Liver (tissue), 3 donors: ENCODE results near the gene KCNJ3.

ENCODE experiments used
- EGR1 ChIP-seq, 2 donors: IDR thresholded peaks; 2 replicates each; pipeline ENCODE4 v1.6.1; 2016 to 2018; ENCODE audit warnings: antibody characterized with exemption in 2 of 2, low read depth in 2 of 2
- GABPA ChIP-seq, 2 donors: IDR thresholded peaks in 1 of 2; conservative IDR thresholded peaks in 1 of 2; 2 replicates each; pipeline ENCODE4 v1.6.1; 2016; ENCODE audit warnings: antibody characterized with exemption in 2 of 2, mild to moderate bottlenecking in 1 of 2, moderate library complexity in 1 of 2
- RAD21 ChIP-seq, 2 donors: IDR thresholded peaks; 2 replicates each; pipeline ENCODE4 v1.6.1; 2016; ENCODE audit warnings: antibody characterized with exemption in 2 of 2, mild to moderate bottlenecking in 2 of 2
- SP1 ChIP-seq: IDR thresholded peaks from 2 replicates; pipeline ENCODE4 v1.6.1; 2018; ENCODE audit warnings: antibody characterized with exemption, mild to moderate bottlenecking
- TAF1 ChIP-seq: conservative IDR thresholded peaks from 2 replicates; pipeline ENCODE4 v1.6.1; 2016; ENCODE audit warnings: antibody characterized with exemption, mild to moderate bottlenecking
- YY1 ChIP-seq: IDR thresholded peaks from 2 replicates; pipeline ENCODE4 v1.6.1; 2016; ENCODE audit warnings: antibody characterized with exemption, mild to moderate bottlenecking
- TF ChIP-seq, protein P1 (sequence below): fragments of 150-350 bp; IDR thresholded peaks from 2 replicates; pipeline ENCODE4 v1.5.1; 2017; ENCODE audit warnings: improper control_type of control experiment, low read depth, low read length; ENCODE audit not compliant: missing input control
- TF ChIP-seq, protein P2 (sequence below): IDR thresholded peaks from 2 replicates; pipeline ENCODE4 v1.6.1; 2016; ENCODE audit warnings: antibody characterized with exemption, mild to moderate bottlenecking
- TF ChIP-seq, protein P3 (sequence below): IDR thresholded peaks from 2 replicates; pipeline ENCODE4 v1.6.1; 2016; ENCODE audit warnings: antibody characterized with exemption
- TF ChIP-seq, protein P4 (sequence below): IDR thresholded peaks from 2 replicates; pipeline ENCODE4 v1.6.1; 2016; ENCODE audit warnings: antibody characterized with exemption
- donor health status: healthy.
- donor health status: healthy.

DNA sequence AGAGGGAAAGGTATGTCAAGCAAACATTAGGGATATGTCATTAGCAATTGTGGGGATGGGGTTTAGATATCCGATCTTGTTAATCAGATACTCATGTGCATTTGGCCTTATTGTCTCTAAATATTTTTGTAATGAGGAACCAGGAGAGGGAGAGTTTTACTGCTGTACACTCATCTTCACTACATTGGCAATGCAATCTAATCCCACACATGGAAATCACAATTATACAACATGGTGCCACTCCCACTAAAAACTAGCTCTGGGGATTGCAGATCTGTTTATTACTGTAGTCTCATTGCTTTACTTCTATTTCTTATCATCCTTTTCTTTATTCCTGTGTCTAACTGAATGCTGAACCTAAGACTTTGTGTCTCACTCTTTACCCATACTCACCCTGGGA lies 39.6 kb upstream of the KCNJ3 start:
- TF ChIP-seq, protein P1, sequence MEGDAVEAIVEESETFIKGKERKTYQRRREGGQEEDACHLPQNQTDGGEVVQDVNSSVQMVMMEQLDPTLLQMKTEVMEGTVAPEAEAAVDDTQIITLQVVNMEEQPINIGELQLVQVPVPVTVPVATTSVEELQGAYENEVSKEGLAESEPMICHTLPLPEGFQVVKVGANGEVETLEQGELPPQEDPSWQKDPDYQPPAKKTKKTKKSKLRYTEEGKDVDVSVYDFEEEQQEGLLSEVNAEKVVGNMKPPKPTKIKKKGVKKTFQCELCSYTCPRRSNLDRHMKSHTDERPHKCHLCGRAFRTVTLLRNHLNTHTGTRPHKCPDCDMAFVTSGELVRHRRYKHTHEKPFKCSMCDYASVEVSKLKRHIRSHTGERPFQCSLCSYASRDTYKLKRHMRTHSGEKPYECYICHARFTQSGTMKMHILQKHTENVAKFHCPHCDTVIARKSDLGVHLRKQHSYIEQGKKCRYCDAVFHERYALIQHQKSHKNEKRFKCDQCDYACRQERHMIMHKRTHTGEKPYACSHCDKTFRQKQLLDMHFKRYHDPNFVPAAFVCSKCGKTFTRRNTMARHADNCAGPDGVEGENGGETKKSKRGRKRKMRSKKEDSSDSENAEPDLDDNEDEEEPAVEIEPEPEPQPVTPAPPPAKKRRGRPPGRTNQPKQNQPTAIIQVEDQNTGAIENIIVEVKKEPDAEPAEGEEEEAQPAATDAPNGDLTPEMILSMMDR = no peak
- no peak for TF ChIP-seq YY1
- TF ChIP-seq RAD21 (IDR thresholded peaks at IDR 0.05) = no peak
- no peak for TF ChIP-seq TAF1
- no peak for TF ChIP-seq SP1
- TF ChIP-seq EGR1 (IDR thresholded peaks at IDR 0.05; ENCODE audit: low read depth in 2 of 2) = no peak
- TF ChIP-seq, protein P2, sequence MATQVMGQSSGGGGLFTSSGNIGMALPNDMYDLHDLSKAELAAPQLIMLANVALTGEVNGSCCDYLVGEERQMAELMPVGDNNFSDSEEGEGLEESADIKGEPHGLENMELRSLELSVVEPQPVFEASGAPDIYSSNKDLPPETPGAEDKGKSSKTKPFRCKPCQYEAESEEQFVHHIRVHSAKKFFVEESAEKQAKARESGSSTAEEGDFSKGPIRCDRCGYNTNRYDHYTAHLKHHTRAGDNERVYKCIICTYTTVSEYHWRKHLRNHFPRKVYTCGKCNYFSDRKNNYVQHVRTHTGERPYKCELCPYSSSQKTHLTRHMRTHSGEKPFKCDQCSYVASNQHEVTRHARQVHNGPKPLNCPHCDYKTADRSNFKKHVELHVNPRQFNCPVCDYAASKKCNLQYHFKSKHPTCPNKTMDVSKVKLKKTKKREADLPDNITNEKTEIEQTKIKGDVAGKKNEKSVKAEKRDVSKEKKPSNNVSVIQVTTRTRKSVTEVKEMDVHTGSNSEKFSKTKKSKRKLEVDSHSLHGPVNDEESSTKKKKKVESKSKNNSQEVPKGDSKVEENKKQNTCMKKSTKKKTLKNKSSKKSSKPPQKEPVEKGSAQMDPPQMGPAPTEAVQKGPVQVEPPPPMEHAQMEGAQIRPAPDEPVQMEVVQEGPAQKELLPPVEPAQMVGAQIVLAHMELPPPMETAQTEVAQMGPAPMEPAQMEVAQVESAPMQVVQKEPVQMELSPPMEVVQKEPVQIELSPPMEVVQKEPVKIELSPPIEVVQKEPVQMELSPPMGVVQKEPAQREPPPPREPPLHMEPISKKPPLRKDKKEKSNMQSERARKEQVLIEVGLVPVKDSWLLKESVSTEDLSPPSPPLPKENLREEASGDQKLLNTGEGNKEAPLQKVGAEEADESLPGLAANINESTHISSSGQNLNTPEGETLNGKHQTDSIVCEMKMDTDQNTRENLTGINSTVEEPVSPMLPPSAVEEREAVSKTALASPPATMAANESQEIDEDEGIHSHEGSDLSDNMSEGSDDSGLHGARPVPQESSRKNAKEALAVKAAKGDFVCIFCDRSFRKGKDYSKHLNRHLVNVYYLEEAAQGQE = no peak
- TF ChIP-seq, protein P3, sequence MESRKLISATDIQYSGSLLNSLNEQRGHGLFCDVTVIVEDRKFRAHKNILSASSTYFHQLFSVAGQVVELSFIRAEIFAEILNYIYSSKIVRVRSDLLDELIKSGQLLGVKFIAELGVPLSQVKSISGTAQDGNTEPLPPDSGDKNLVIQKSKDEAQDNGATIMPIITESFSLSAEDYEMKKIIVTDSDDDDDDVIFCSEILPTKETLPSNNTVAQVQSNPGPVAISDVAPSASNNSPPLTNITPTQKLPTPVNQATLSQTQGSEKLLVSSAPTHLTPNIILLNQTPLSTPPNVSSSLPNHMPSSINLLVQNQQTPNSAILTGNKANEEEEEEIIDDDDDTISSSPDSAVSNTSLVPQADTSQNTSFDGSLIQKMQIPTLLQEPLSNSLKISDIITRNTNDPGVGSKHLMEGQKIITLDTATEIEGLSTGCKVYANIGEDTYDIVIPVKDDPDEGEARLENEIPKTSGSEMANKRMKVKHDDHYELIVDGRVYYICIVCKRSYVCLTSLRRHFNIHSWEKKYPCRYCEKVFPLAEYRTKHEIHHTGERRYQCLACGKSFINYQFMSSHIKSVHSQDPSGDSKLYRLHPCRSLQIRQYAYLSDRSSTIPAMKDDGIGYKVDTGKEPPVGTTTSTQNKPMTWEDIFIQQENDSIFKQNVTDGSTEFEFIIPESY = no peak
- TF ChIP-seq GABPA (IDR thresholded peaks at IDR 0.05 in 1 of 2, conservative IDR thresholded peaks at IDR 0.05 in 1 of 2) = no peak
- TF ChIP-seq, protein P4, sequence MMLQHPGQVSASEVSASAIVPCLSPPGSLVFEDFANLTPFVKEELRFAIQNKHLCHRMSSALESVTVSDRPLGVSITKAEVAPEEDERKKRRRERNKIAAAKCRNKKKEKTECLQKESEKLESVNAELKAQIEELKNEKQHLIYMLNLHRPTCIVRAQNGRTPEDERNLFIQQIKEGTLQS = no peak
